ENCODE results near the gene MAP2. TPM values are rescaled to one million over a fixed set of nuclear protein-coding genes. Genes with fewer than 3 reads are reported as not detected.

Gene MAP2
- total RNA-seq, 1 experiment from 2014 or later = 7.6 TPM

- peak; percentile 87 for TF ChIP-seq E2F4 (CRISPR knock-in tag; IDR thresholded peaks at IDR 0.05; ENCODE audit: borderline replicate concordance, low read depth)
- no peak for TF ChIP-seq ZNF396 (CRISPR knock-in tag; IDR thresholded peaks at IDR 0.05; ENCODE audit: borderline replicate concordance)
- TF ChIP-seq ZNF263 (CRISPR knock-in tag; IDR thresholded peaks at IDR 0.05; ENCODE audit: low read depth) = peak; percentile 78
- peak; percentile 91 for TF ChIP-seq ETV6 (CRISPR knock-in tag; IDR thresholded peaks at IDR 0.05)
- peak; percentile 98 for TF ChIP-seq ARID4B (CRISPR knock-in tag; IDR thresholded peaks at IDR 0.05; ENCODE audit: borderline replicate concordance)
- TF ChIP-seq MXD4 (CRISPR knock-in tag; IDR thresholded peaks at IDR 0.05; ENCODE audit: borderline replicate concordance) = no peak
- TF ChIP-seq ZNF317 (CRISPR knock-in tag; IDR thresholded peaks at IDR 0.05; ENCODE audit: borderline replicate concordance, low read depth) = peak; percentile 72
- peak; percentile 96 for TF ChIP-seq ATF1 (CRISPR knock-in tag; IDR thresholded peaks at IDR 0.05)
- no peak for TF ChIP-seq AR (CRISPR knock-in tag; IDR thresholded peaks at IDR 0.05)
- TF ChIP-seq RORB (CRISPR knock-in tag; IDR thresholded peaks at IDR 0.05) = no peak
- peak; percentile 96 for TF ChIP-seq ESRRA (CRISPR knock-in tag; IDR thresholded peaks at IDR 0.05; ENCODE audit: borderline replicate concordance)
Measured at GRCh38 chr2:209771474-209772289, 347.8 kb downstream of the MAP2 start, which contains the start of gene UNC80 (continued).

GRCh38 chr2:209772290-209772685 lies 348.4 kb downstream of the MAP2 start:
- CTCF ChIA-PET = interaction anchor here (0.6 to 2.5 kb wide), 11 partner anchors 24 to 591 kb away, joined by 3 to 21 read pairs (median 3); partner anchors contain the start of gene MAP2
- TF ChIP-seq NFYB (CRISPR knock-in tag; conservative IDR thresholded peaks at IDR 0.05; ENCODE audit: low read depth) = no peak
- no peak for TF ChIP-seq ZNF121 (CRISPR knock-in tag; IDR thresholded peaks at IDR 0.05)
- no peak for TF ChIP-seq ESRRA (CRISPR knock-in tag; IDR thresholded peaks at IDR 0.05; ENCODE audit: borderline replicate concordance)
- TF ChIP-seq AFF4 (CRISPR knock-in tag; IDR thresholded peaks at IDR 0.05; ENCODE audit: borderline replicate concordance) = no peak
- TF ChIP-seq RELA (CRISPR knock-in tag; IDR thresholded peaks at IDR 0.05; ENCODE audit: borderline replicate concordance) = no peak
- TF ChIP-seq FOXJ3 (CRISPR knock-in tag; IDR thresholded peaks at IDR 0.05; ENCODE audit: borderline replicate concordance) = no peak
- no peak for TF ChIP-seq OVOL2 (CRISPR knock-in tag; IDR thresholded peaks at IDR 0.05; ENCODE audit: borderline replicate concordance)
- no peak for TF ChIP-seq SP1 (CRISPR knock-in tag; conservative IDR thresholded peaks at IDR 0.05)
- no peak for TF ChIP-seq ETV6 (CRISPR knock-in tag; IDR thresholded peaks at IDR 0.05)
- TF ChIP-seq ATF6 (CRISPR knock-in tag; IDR thresholded peaks at IDR 0.05) = no peak
- TF ChIP-seq NR1H2 (CRISPR knock-in tag; IDR thresholded peaks at IDR 0.05) = no peak
- TF ChIP-seq TEAD4 (CRISPR knock-in tag; IDR thresholded peaks at IDR 0.05) = no peak

More at GRCh38 chr2:209772290-209772685, 348.4 kb downstream of the MAP2 start:
- Mint-ChIP-seq H3K27me3 (ENCODE audit: low read depth) (peaks cover 74% of the 10 kb centered on the region), H3K4me3 (peak overlapping the region; percentile 60), H3K36me3 (no peaks in the 10 kb centered on the region), H3K9me3 (no peaks in the 10 kb centered on the region), H3K27ac (no peak overlapping the region), H3K4me1 (peaks cover 11% of the 10 kb centered on the region)
- DNase-seq (ENCODE audit: low spot score) = no peak
- ATAC-seq = no peak
- POLR2A ChIA-PET = interaction anchor here (0.7 to 1.2 kb wide), 3 partner anchors 18 to 194 kb away, joined by 3 to 4 read pairs (median 3); no protein-coding TSS in a partner anchor
